Fibroblast of mammary gland (primary cell): Measurements from ENCODE around the gene LPIN3.
A peak's percentile ranks its signal among the peaks of the same experiment; 100 is the strongest.

Experiments used
- DNase-seq: peaks from one replicate; pipeline ENCODE4 v3.0.0-alpha.2; 2010; ENCODE audit warnings: low read depth
- H3K4me3 ChIP-seq: 2 replicates; pipeline ENCODE4 v1.5.1; 2011; ENCODE audit warnings: low read depth, mild to moderate bottlenecking, low read length, moderate library complexity; ENCODE audit not compliant: control insufficient read depth
- CTCF ChIP-seq: conservative IDR thresholded peaks from 2 replicates; pipeline ENCODE4 v1.5.1; 2011; ENCODE audit warnings: low read depth, low read length, inconsistent platforms; ENCODE audit not compliant: control insufficient read depth, insufficient read depth

LPIN3 gene

GRCh38 chr20:41344477-41344876, 3.9 kb downstream of the LPIN3 start:
- no peak for DNase-seq
- no peak overlapping the region for H3K4me3 ChIP-seq
- TF ChIP-seq CTCF, result no peak

GRCh38 chr20:41344938-41345728, 4.5 kb downstream of the LPIN3 start:
- no peak for DNase-seq

GRCh38 chr20:41345729-41346067, 5.1 kb downstream of the LPIN3 start:
- DNase-seq, result no peak
- no peak overlapping the region for H3K4me3 ChIP-seq
- TF ChIP-seq CTCF, result no peak

More at GRCh38 chr20:41344938-41345728, 4.5 kb downstream of the LPIN3 start:
- no peak for TF ChIP-seq CTCF
- H3K4me3 ChIP-seq, result no peak overlapping the region

- H3K4me3 ChIP-seq, result no peak overlapping the region
- no peak for TF ChIP-seq CTCF
- DNase-seq, result peak; percentile 29
Measured at GRCh38 chr20:41347523-41348429, 7.2 kb downstream of the LPIN3 start.

GRCh38 chr20:41348430-41349172, 8.0 kb downstream of the LPIN3 start:
- no peak overlapping the region for H3K4me3 ChIP-seq
- no peak for TF ChIP-seq CTCF
- DNase-seq, result no peak

- no peak for TF ChIP-seq CTCF
- H3K4me3 ChIP-seq, result no peak overlapping the region
- no peak for DNase-seq
Measured at GRCh38 chr20:41349266-41349665, 8.6 kb downstream of the LPIN3 start.
